CD4-positive, alpha-beta T cell treated with Interferon alpha-2 for 1 hour (primary cell): ENCODE results near the gene WBP11.

Source experiments
- DNase-seq, 2 donors: peaks; one replicate each; pipeline ENCODE4 v3.0.0-alpha.2; 2020 to 2022

Gene WBP11

DNA sequence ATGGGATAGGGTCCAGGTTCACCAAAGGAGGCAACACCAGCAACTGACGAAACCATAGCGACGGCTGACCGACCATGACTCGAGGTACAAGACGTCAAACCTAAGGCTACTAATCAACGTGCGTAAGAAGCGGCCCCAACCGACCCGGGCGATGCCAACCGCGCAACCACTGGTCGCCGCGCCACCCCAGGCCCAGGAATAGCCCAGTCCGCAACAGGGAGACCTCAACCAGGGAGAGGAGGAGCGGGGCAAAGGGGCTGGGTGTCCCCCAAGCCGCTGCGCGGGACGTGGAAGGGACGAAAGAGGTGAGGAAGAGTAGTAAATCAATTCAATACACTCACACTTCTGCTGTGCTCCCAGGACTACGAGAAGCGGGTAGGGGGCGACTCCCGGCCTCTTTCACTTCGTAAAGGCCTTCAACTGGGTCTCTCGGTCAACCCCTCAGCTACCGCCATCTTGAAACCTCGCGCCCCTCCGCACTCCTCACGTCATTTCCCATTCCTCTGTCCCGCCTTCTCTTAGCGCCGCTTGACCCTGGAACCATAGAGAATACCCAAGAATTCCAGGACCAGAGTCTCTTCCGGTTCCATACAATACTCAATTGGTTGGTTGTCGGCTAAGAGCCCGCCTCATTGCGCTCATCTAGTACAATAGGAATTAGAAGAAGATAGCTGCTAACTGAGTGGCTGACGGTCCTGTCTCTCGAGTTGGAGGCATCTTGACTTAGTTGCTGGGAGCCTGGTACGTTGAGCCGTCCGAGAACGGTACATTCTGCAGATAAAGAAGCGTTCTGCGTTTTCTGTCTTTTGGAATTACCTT lies at the start of gene WBP11, which contains the start of gene C12orf60:
Gene WBP11 (minus strand): TSS at position 468 of the 819 bp plus-strand sequence. CDS start 2,095 bp downstream, outside the sequence.
Gene C12orf60 (plus strand): TSS at position 660 of the 819 bp plus-strand sequence. CDS start 19,266 bp downstream, outside the sequence.
- peak; percentile 94 to 96 for DNase-seq

DNA sequence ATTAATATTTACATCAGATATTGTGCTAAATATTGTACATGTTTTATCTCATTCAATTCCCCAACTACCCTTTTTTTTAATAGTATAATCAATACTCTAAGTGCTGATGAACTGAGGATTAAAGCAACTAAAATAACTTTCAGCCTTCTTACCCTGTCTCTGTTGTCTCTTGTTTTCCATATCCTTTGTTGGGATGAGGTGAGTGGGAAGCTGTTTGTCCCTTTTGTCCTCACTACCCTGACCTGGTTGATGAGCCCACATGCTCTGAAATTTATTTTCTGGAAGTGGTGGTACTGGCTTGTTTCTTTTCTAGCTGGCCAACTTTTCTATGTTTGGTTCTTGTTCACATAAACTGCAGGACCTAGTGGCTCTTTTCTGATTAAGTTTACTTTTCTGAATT lies 49.6 kb upstream of the WBP11 start:
- DNase-seq = no peak

DNA sequence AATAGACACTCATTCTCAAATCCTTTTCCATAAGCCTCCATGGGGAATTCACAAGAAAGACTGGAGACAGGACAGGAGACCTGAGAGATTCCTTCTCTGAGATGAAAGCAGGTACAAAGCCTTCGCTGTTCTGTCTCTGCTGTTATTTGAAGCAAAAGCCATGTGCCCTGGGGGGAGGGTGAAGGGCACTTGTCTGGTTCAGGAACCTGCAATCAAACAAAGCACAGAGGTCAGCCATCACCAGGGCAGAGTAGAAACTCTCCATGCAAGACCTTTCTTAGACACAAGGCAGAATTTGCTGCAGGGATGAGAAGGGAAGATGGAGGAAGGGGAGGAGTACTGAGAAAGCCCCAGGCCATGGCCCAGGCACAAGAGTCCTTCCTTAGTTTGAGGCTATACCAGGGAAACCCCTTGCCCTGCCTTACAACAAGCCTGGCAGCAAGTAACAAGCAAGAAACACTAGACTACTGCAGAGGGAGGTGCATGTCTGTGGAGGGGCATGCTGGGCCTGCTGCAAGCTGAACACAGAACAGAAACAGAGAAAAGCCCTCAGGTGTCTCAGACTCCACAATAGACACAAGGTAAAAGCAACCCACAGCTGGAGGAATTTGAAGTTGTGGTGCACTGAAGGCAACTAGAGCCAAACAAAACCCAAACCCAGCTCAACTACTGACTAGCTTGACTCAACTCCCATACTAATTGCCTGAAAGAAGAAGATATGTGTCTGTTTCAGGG lies 47.8 kb upstream of the WBP11 start:
- no peak for DNase-seq

DNA sequence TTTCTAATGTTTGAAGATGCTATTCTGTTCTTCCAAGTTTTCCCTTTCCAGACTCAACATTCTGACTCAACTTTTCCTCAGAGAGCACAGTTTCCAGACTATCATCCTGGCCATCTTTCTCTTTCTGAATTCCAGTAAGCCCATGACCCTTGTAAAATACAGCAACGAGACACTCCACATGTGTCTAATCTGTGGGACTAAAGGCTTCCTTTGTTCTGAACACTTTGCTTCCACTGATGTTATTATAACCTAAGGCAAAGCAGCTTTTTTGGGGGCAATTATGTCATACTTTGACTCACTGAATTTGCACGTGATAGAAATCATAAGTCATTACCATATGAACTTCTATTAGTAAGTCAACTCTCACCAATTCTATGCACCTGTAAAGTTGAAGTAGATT lies 46.4 kb upstream of the WBP11 start:
- no peak for DNase-seq

DNA sequence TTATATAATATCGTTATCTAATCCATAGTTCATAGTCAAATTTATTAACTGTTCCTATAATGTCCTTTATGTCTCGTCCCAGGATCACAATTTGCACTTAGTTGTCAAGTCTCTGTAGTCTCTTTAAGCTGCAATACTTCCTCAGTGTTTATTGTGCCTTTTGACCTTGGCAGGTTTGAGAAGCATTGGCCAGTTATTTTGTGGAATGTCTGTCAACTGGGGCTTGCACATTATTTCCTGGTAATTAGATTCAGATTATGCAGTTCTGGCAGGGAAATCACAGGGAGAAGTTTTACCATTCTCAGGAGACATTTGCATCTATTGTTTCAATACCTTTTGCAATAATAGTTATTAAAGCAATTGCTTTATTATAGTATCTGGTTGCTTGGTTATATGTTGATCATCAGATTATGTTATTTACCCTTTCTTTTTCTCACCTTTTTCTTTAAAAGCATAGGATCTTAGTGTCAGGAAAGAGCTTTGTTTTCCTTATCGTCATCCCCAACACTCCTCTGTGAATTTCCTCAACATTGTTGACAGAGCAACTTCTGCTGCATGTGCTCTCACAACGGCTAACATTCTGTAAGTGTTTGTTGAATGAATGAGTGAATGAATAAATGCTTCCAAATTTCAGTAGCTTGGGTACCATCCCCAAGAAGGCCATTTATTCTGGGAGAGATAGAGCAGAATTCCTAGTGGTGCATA lies 43.8 kb upstream of the WBP11 start:
- no peak for DNase-seq

DNA sequence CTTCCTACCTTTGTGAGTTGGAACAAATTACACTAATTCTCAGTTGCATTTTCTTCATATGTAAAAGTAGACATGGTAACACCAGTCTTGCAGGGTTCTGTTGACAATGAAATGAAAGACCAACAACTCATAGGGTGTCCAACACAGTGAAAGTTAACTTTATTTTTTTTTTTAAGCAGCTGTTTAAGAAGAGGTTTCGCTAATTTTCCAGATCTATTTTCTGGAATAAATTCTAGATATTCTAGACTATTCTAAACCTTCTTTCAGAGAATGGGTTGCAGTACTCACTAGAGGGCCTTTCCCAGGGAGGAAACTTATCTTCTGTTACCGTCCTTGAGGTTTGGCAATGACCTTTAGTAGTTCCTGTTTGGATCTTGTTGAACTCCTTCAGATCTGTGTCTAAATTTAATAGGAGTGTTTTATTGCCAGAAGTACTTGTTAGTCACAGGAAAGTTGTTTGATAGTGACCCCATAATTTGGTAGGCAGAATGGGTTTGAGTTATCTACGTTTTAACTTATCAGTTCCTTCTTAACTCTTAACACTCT lies 42.8 kb upstream of the WBP11 start:
- no peak for DNase-seq

DNA sequence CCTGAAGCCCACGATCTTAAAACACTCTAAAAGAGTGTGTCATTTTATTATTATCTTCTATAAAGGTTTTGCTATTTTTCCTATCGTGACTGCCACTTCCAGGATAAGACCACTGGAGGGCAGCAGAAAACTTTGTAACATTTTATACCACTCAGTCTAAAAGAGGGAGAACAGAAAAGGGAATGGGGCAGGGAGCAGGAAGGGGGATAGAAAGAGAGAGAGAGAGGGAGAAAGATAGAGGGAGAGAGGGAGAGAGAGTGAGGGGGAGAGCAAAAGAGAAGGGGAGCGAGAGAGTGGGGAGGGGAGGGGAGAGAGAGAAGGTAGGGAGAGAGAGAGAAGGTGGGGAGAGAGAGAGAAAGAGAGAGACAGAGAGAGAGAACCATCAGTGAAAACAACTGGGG lies 42.1 kb upstream of the WBP11 start:
- peak; percentile 52 to 72 for DNase-seq

DNA sequence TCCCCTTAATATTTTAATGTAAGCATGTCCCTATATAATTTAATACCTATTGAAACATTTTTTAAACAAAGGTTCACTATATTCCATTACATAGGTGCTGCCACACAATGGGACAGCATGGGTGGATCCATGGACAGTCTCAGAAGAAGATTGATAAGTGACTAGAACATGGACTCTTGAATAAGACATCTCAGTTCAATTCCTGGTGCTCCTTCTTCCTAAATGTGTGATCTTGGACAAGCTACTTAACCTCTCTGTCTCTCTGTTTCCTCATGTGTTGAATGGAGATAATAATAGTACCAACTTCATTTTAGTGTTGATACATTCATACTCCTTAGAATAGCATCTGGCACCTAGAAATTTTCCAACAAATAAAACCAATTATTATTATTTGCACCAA lies 41.1 kb upstream of the WBP11 start:
- DNase-seq = no peak

DNA sequence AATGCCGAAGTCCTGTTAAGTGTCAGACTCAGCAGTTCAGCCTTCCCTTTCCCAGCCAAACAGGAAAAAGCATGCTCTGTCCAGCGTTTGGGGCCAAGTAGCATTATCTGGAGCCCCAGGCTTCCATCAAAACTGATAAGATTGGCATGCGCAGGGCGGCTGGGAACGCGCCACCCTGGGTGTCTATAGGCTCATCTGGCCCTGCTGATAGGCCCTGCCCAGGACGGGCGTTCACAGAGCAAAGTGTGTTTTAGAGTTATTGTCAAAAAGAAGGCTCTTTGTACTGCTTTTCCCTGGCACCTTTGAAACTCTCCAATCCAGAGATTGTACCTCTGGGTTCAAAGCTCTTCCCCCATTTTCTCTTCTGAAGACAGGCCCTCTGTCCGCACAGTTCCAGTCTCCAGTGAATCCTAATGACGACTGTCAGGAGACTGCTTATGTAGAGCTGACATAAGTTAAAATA lies 40.2 kb upstream of the WBP11 start, which contains the start of gene ART4:
Gene ART4 (minus strand): TSS at position 102 of the 463 bp plus-strand sequence. CDS start 413 bp downstream, outside the sequence.
- no peak for DNase-seq

DNA sequence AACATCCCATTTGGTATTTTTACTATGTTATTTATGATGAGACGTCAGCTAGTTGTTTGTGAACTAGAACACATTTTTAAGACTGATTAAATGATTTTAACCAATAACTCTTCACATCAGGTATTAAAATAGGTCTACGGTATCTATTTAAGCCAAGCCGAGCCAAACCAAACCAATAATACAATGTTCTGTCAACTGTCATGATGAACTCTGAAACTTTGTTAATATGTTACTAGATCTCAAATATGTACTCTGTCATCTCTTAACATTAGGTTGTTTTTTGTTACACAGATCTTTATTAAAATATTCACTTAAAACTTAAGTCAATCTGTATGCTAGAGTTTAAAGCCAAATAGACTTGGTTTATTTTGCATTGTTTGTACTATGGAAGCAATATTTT lies 39.0 kb upstream of the WBP11 start:
- DNase-seq = no peak

DNA sequence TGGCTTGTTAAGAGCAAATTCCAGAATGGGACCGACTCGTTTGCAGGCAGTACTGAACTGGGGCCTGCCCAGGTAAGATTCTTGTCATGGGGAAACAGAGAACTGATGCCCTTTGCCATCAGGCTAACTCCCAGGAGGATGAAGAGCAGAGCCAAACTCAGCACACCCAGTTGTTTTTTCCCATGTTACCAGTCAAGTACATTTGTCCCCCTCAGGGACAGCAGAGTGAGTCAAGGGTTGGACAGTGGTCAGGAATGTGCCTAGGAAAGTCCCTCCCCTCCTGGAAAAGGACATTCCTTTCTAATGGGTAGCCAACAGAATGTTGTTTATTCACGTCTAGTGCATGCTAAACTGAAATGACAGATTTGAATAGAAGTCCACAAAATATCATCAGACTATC lies 38.5 kb upstream of the WBP11 start:
- DNase-seq = no peak

DNA sequence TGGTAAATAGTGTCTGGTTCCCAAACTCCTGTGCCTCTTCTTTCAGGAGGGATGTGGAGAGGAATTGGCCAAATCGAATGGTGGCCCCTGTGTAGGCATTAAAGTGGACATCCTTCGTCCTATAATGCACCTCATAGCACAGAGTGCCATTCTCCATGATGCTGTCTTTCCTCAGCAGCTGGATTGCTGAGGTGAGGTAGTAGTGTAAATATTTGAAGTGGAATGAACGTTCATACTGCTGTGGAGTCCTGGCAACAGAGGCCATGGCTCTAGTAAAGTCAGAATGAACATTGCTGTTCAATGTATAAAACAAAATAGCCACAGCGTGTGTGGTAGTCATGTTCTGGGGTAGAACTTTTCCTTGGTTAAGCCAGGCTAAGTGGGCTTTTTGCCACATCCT lies 37.3 kb upstream of the WBP11 start:
- no peak for DNase-seq

DNA sequence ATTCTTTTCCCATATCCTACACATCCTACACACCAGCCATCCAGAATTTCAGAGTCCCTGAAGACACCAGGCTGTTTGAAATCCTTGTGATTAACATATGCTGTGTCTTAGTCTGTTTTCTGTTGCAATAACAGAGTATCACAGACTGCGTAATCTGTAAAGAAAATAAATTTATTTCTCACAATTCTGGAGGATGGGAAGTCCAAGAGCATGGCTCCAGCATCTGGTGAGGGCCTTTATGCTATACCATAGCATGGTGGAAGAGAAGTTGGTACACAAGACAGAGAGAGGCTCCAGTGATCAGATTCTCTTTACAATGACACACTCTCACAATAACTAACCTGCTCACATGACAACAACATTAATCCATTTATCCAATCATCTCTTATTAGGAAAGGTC lies 36.0 kb upstream of the WBP11 start:
- no peak for DNase-seq

DNA sequence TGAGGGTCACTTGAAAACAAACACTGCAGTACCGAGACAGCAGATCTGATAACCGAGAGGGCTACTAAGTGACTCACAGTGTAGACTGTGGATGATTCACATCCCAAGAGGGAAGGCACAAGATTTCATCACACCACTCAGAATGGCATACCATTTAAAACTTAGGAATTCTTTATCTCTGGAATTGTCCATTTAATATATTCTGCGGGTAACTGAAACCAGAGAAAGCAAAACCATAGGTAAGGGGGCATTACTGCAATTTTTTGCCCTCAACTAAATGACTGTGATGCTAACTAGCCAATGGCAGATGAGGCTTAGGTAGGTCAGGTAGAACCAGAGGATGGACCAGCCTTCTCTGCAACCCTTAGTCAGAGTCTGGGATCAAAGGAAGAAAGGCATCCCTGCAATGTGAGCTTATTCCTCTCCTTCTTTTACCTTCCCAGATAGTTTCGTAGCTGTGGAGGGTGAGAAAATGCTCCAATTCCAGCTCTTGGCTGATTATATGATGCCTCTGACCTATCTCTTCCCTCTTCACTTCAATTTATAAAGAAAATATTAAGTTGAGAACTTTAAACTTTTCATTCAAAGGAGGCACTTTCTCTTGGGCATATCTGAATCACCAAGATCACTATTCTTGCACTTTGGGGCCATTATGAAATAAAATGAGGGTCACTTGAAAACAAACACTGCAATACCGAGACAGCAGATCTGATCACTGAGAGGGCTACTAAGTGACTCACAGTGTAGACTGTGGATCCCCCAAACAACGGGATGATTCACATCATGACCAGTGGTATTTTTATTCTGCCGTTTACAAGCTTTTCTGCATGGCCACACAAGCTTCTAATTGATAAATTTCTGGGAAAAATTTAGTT lies 33.3 kb upstream of the WBP11 start:
- DNase-seq = no peak

DNA sequence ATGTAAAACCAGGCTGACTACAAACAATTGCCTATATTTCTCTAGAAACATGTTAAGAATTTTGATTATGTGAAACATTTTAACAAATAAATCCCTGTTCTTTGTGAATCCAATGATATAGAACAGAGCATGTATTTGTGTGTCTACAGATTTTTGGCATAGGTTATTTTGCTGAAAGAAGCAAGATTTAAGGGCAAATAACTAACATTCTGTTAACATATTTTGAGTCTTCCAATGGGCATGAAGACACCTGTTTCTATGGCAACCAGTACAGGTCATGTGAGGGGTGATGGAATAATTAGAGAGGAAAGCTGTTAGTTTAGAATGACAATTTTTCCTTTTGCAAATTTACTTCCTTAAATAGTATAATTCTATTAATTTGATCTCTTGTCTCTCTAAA lies 31.2 kb upstream of the WBP11 start:
- DNase-seq = no peak

DNA sequence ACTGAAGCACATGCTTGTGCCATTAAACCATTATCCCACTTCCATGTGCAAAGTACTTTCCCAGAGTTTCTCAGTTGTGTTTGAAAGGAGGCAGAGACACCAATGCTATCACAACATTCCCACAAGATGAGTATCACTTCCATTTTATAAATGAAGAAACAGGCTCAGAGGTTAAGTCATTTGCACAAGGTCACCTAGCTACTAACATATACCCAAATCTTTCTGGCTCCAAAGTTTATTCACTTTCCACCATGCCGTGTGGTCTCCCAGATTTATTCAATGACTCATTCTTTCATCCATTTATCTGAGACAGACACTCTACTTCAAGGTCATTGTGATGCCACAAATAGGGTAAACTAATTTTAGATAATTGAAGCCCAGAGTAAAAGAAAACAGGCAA lies 30.7 kb upstream of the WBP11 start:
- no peak for DNase-seq

DNA sequence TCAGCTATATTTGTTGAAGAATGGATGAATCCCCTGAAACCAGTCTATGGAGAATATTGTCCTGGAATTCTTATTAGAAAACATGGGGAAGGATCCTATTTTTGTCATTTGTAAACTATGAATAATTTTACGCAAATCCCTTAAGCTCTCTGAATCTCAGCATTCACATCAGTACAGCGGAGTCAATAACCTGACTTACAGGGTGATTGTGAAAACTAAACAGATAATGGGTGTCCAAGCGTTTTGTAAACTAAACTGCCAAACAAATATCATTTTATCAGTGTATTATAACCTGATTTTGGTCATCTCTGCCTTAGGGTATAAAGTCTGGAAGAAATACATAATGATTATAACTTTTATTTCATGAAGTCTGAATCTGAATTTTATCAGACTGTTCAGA lies 30.1 kb upstream of the WBP11 start:
- DNase-seq = no peak

DNA sequence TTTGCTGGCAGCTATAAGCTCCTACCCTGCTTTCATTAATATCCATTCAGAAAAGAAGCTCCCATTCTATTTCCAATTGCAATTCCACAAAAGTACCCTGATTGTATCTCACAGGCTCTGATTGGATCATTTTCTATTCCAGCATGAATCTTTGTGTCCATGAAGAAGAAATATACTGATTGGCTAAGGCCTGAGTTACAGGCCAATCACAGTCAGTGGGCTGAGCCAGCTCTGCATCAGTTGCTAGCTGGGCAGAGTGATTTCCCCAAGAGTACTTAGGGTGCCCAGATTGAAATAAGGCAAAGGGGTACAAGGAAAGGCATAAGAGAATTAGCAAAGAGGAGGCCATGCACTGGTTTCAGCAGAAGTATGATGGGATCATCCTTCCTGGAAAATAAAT lies 25.6 kb upstream of the WBP11 start:
- DNase-seq = peak in 1 of 2 donors; percentile 10

DNA sequence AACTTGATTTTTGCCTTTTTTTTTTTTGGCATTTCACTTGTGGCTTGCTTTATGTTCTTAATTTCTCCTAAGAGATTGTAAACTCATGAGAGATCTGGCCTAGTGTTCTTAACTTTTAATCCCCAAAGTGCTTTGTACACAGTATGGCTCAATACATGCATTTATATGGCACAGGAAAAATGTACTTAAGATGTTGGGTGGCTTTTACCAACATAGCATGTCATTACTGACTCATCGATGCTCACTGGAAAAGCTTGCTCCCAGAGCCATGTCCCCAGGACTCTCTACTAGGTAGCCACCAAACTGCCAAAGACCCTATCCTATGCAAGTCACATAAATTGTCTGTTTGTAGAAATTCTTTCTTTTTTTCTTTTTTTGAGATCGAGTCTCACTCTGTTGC lies 23.8 kb upstream of the WBP11 start:
- no peak for DNase-seq

DNA sequence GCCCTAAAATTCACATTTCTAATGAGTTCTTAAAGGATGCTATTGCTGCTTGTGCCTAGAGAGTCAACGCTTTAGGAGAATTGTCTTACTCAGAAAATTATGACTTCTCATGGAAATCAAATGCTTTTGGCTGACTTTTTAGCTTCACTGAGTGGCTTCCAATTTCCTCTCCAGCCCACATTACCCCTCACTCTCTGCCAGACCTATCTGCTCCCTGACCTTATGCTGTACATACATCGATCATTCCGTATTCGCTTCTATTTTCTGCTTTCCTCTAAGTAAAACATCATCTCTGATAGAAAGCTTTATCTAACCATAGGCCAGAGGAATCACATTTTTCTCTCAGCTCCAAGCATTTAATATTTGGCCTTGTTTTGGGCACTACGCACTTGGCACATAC lies 23.2 kb upstream of the WBP11 start:
- DNase-seq = no peak

DNA sequence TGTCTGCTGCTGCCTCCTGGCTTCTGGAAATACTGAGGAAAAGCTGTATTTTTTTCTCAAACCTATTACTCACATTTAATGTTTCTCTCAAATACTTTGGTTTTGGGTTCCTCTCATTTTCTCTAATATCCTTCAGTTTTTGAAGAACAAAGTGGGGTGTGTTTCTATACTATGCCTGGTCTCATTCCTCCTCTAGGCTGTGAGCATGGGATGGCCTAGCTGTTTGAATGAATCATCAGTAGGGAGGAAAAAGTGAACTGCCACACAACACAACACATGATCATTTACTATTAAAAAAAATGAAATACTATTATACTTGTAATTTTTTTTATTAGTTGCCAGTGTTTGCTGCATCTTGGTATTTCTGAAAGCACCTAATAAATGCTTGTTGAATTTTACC lies 22.0 kb upstream of the WBP11 start:
- no peak for DNase-seq
